HepG2 (cell line): Measurements from ENCODE around the gene PIAS1. TPM values are rescaled to one million over a fixed set of nuclear protein-coding genes. Genes with fewer than 3 reads are reported as not detected.

ENCODE experiments used
- ATAC-seq: fragments of 200-7000 bp; cut with Tn5 transposase; 3 replicates; pipeline ENCODE4 v1.9.1; 2020; ENCODE audit warnings: mild to moderate bottlenecking, moderate library complexity
- BruUV-seq: library from RNA; stranded (reverse); fragments of 400-500 nt; replicated peaks from 2 replicates; lab custom pipeline; 2021; lab: Mats Ljungman, UMichigan
- CTCF ChIA-PET: fragments of 300-600 bp; formaldehyde crosslinking; extraction: SDS; loops from one replicate; lab custom pipeline; 2021; ENCODE audit warnings: low total read pairs, inconsistent platforms, low intra/inter-chr PET ratio; lab: Yijun Ruan, JAX
- POLR2A ChIA-PET: fragments of 350-600 bp; sonication (Branson Sonifier 250); formaldehyde crosslinking; loops from one replicate; lab custom pipeline; 2020; ENCODE audit warnings: antibody characterized with exemption, inconsistent platforms; lab: Yijun Ruan, JAX
- DNase-seq: peaks from one replicate; pipeline ENCODE4 v3.0.0-alpha.2; 2015; ENCODE audit warnings: low spot score
- FAIRE-seq: peaks from 3 replicates; lab custom pipeline; 2011; peaks lifted over from hg19 to GRCh38; lab: Jason Lieb, UNC
- H2AFZ ChIP-seq: one replicate; pipeline ENCODE4 v1.6.1; 2011; ENCODE audit warnings: low read length, inconsistent platforms
- H3K27ac ChIP-seq: fragments of 300-600 bp; 3 replicates; pipeline ENCODE4 v1.8.0; 2011; ENCODE audit warnings: mixed run types, mild to moderate bottlenecking, mixed read lengths, low read length, inconsistent platforms; ENCODE audit not compliant: insufficient read depth; ENCODE audit errors: extremely low read length
- H3K27me3 ChIP-seq, 2 experiments: fragments of 200-600 bp in 1 of 2; 2 replicates in 1 of 2; 3 replicates in 1 of 2; pipeline versions ENCODE4 v1.6.0 to v1.8.0; 2011; ENCODE audit warnings: low read length in 2 of 2, mild to moderate bottlenecking in 2 of 2, moderate library complexity in 2 of 2, inconsistent platforms in 1 of 2; ENCODE audit not compliant: insufficient read depth in 2 of 2, control insufficient read depth in 1 of 2
- H3K36me3 ChIP-seq, 2 experiments: fragments of 200-600 bp in 1 of 2; replicated peaks in 1 of 2; 2 replicates in 1 of 2; 3 replicates in 1 of 2; pipeline versions ENCODE4 v1.5.1 to v1.8.0; 2011; ENCODE audit warnings: low read length in 2 of 2, inconsistent platforms in 1 of 2; ENCODE audit not compliant: insufficient read depth in 2 of 2, control insufficient read depth in 1 of 2
- H3K4me1 ChIP-seq: 2 replicates; pipeline ENCODE4 v1.5.1; 2012; ENCODE audit warnings: low read length, inconsistent platforms; ENCODE audit not compliant: insufficient read depth
- H3K4me2 ChIP-seq: 2 replicates; pipeline ENCODE4 v1.6.0; 2011; ENCODE audit warnings: low read depth, low read length, inconsistent platforms
- H3K4me3 ChIP-seq, 3 experiments: fragments of 200-600 bp in 1 of 3; sonication (generic), shearing (Covaris generic) in 1 of 3; replicated peaks in 1 of 3; 2 replicates each; pipeline ENCODE4 v1.5.1; 2011 to 2016; ENCODE audit warnings: low read length in 3 of 3, inconsistent platforms in 2 of 3, low read depth in 2 of 3, mild to moderate bottlenecking in 2 of 3, control low read depth in 1 of 3, mixed read lengths in 1 of 3; ENCODE audit not compliant: insufficient read depth in 1 of 3
- H3K79me2 ChIP-seq: one replicate; pipeline ENCODE4 v1.6.1; 2011; ENCODE audit warnings: low read length, inconsistent platforms; ENCODE audit not compliant: insufficient read depth
- H3K9ac ChIP-seq: 2 replicates; pipeline ENCODE4 v1.6.0; 2011; ENCODE audit warnings: mild to moderate bottlenecking, low read depth, low read length, inconsistent platforms; ENCODE audit not compliant: insufficient read depth
- H3K9me3 ChIP-seq: 2 replicates; pipeline ENCODE4 v1.5.1; 2012; ENCODE audit warnings: mild to moderate bottlenecking, low read length
- H4K20me1 ChIP-seq: 2 replicates; pipeline ENCODE4 v1.6.0; 2011; ENCODE audit warnings: inconsistent platforms, mild to moderate bottlenecking, low read length, moderate library complexity; ENCODE audit not compliant: insufficient read depth
- ATRX ChIP-seq: sonication (generic); formaldehyde crosslinking; IDR thresholded peaks from 2 replicates; pipeline ENCODE4 v1.4.0; 2020; ENCODE audit warnings: missing genetic modification reagents, borderline replicate concordance
- ELF3 ChIP-seq: IDR thresholded peaks from 2 replicates; pipeline ENCODE4 v1.6.1; 2016; ENCODE audit warnings: missing genetic modification reagents, missing compliant biosample characterization
- GTF2F1 ChIP-seq: fragments of 150-350 bp; IDR thresholded peaks from 2 replicates; pipeline ENCODE4 v1.6.1; 2014; ENCODE audit warnings: low read length
- HINFP ChIP-seq: sonication (generic); formaldehyde crosslinking; IDR thresholded peaks from 2 replicates; pipeline ENCODE4 v1.4.0; 2020; ENCODE audit warnings: low read depth, mild to moderate bottlenecking, missing genetic modification reagents
- HNF4A ChIP-seq: sonication (generic); formaldehyde crosslinking; IDR thresholded peaks from 2 replicates; pipeline ENCODE4 v1.4.0; 2020; ENCODE audit warnings: missing genetic modification reagents
- HNF4G ChIP-seq, 2 experiments: sonication (generic) in 1 of 2; formaldehyde crosslinking in 1 of 2; IDR thresholded peaks; 2 replicates each; pipeline versions ENCODE4 v1.4.0 to v1.6.1; 2011 to 2020; ENCODE audit warnings: borderline replicate concordance in 2 of 2, low read depth in 2 of 2, mild to moderate bottlenecking in 2 of 2, low read length in 1 of 2, missing genetic modification reagents in 1 of 2, moderate library complexity in 1 of 2
- KLF11 ChIP-seq: IDR thresholded peaks from 2 replicates; pipeline ENCODE4 v1.6.1; 2016; ENCODE audit warnings: missing compliant biosample characterization
- KLF12 ChIP-seq: sonication (generic); formaldehyde crosslinking; IDR thresholded peaks from 2 replicates; pipeline ENCODE4 v1.4.0; 2020; ENCODE audit warnings: missing genetic modification reagents, borderline replicate concordance
- NFE2L2 ChIP-seq: fragments of 150-350 bp; IDR thresholded peaks from 2 replicates; pipeline ENCODE4 v1.6.1; 2014; ENCODE audit warnings: low read length
- ONECUT2 ChIP-seq: sonication (generic); formaldehyde crosslinking; IDR thresholded peaks from 2 replicates; pipeline ENCODE4 v1.4.0; 2020; ENCODE audit warnings: missing genetic modification reagents
- POLR2AphosphoS5 ChIP-seq: IDR thresholded peaks from 2 replicates; pipeline ENCODE4 v1.6.1; 2012; ENCODE audit warnings: low read depth, low read length
- POLR2G ChIP-seq: fragments of 200-400 bp; formaldehyde crosslinking; IDR thresholded peaks from 2 replicates; pipeline ENCODE4 v1.6.1; 2018; ENCODE audit warnings: mild to moderate bottlenecking, low read depth, low read length, moderate library complexity
- SALL1 ChIP-seq: sonication (generic); formaldehyde crosslinking; IDR thresholded peaks from 2 replicates; pipeline ENCODE4 v1.8.0; 2022; ENCODE audit warnings: mild to moderate bottlenecking, missing genetic modification reagents
- ZNF143 ChIP-seq: sonication (generic); formaldehyde crosslinking; IDR thresholded peaks from 2 replicates; pipeline ENCODE4 v1.4.0; 2020; ENCODE audit warnings: missing genetic modification reagents
- ZNF30 ChIP-seq: sonication (generic); formaldehyde crosslinking; IDR thresholded peaks from 2 replicates; pipeline ENCODE4 v1.5.0; 2020; ENCODE audit warnings: mild to moderate bottlenecking, missing genetic modification reagents
- ZNF460 ChIP-seq: sonication (generic); formaldehyde crosslinking; IDR thresholded peaks from 2 replicates; pipeline ENCODE4 v1.5.1; 2020; ENCODE audit warnings: missing genetic modification reagents, mild to moderate bottlenecking, borderline replicate concordance
- ZNF614 ChIP-seq: IDR thresholded peaks from 2 replicates; pipeline ENCODE4 v1.6.1; 2018; ENCODE audit warnings: missing biosample characterization, missing genetic modification reagents, inconsistent platforms, borderline replicate concordance
- ZNF737 ChIP-seq: sonication (generic); formaldehyde crosslinking; IDR thresholded peaks from 2 replicates; pipeline ENCODE4 v1.5.0; 2020; ENCODE audit warnings: missing genetic modification reagents, mild to moderate bottlenecking, borderline replicate concordance
- ZSCAN12 ChIP-seq: sonication (generic); formaldehyde crosslinking; IDR thresholded peaks from 2 replicates; pipeline ENCODE4 v1.9.0; 2021; ENCODE audit warnings: mild to moderate bottlenecking, missing genetic modification reagents
- WGBS: methylation state at CpG from one replicate; pipeline ENCODE4 v1.1.6; 2017; ENCODE audit warnings: low lambda C conversion rate; 5-methylcytosine and 5-hydroxymethylcytosine counted together
- in situ Hi-C: cut with HindIII; loops from 2 replicates; pipeline ENCODE4 v1.10.0; 2017; ENCODE audit warnings: low pct_unique_long_range_greater_than_20kb; ENCODE audit not compliant: extremely low pct_ligation_motif_present
- intact Hi-C: fragments of 100-400 bp; cut with micrococcal nuclease; formaldehyde crosslinking; loops from one replicate; pipeline ENCODE4 v1.10.0; 2022; ENCODE audit not compliant: unreplicated experiment
- polyA plus RNA-seq, 8 experiments: library from polyadenylated mRNA; depleted of rRNA in 3 of 8; stranded (reverse) in 7 of 8; unstranded in 1 of 8; fragments of >200 nt; fragmentation: Illumina TruSeq in 4 of 8; extraction: Trizol in 4 of 8; gene quantifications; 2 replicates each; pipeline versions ENCODE4 v1.2.1 to v1.2.3, GENCODE V29; 2011 to 2016; ENCODE audit warnings: low read depth in 4 of 8, missing spikeins in 1 of 8, mixed read lengths in 1 of 8; ENCODE audit not compliant: insufficient read depth in 1 of 8
- total RNA-seq, 5 experiments: library from RNA; depleted of rRNA; stranded (reverse); fragments of >200 nt; fragmentation: Illumina TruSeq; extraction: Trizol; gene quantifications; 2 replicates each; pipeline ENCODE4 v1.2.3, GENCODE V29; 2016; ENCODE audit warnings: low read depth in 1 of 5

The PIAS1 gene
- total and polyA plus RNA-seq, 2 of the 13 experiments (the other 11 are each of a cell fraction or from before 2014, with no cell fraction given): 20.7 to 33.7 TPM

GRCh38 chr15:68192117-68192516 lies 138.0 kb downstream of the PIAS1 start:
- Histone ChIP-seq H3K27me3 (no peaks in the 10 kb centered on the region), H3K27ac (no peak overlapping the region), H3K4me3 (no peak overlapping the region), H3K9me3 (no peaks in the 10 kb centered on the region)
- ATAC-seq: peak; percentile 48
- no TSS peak for BruUV-seq
- TF ChIP-seq ZSCAN12 (no peak), ZNF737 (CRISPR knock-in tag) (no peak), HINFP (CRISPR knock-in tag) (no peak), SALL1 (CRISPR knock-in tag) (no peak), KLF12 (no peak), ZNF614 (CRISPR knock-in tag) (no peak), ZNF460 (CRISPR knock-in tag) (no peak), POLR2AphosphoS5 (peak; percentile 22; the same call in 1 of the 2 replicates), HNF4A (CRISPR knock-in tag) (peak; percentile 17; the same call in 1 of the 2 replicates), ZNF143 (CRISPR knock-in tag) (no peak), POLR2G (0 out of 2 replicates have a peak, but pooled peaks have one; percentile 7), ELF3 (CRISPR knock-in tag) (no peak), ONECUT2 (CRISPR knock-in tag) (no peak), ZNF30 (CRISPR knock-in tag) (no peak), NFE2L2 (no peak), HNF4G (IDR thresholded peaks at IDR 0.05; ENCODE audit: borderline replicate concordance, low read depth, low read length) (0 out of 2 replicates have a peak, but pooled peaks have one; percentile 26), HNF4G (CRISPR knock-in tag; IDR thresholded peaks at IDR 0.05; ENCODE audit: borderline replicate concordance, low read depth) (no peak), ATRX (no peak), KLF11 (CRISPR knock-in tag) (no peak), GTF2F1 (no peak)
- TF ChIP-seq, all 625 proteins: peak for 4
- Histone ChIP-seq H3K9ac (no peak overlapping the region), H3K4me1 (peaks cover 16% of the 10 kb centered on the region), H4K20me1 (no peaks in the 10 kb centered on the region), H3K36me3 (peaks cover 9 to 20% of the 10 kb centered on the region in 2 experiments; a peak in 3 of 5 replicates), H3K79me2 (no peaks in the 10 kb centered on the region), H3K4me2 (no peak overlapping the region), H2AFZ (no peak overlapping the region)
- in situ Hi-C loops: no loop called here
- intact Hi-C loops: no loop called here
- ChIA-PET POLR2A (no interaction called here), CTCF (no interaction called here)
- WGBS: 80% methylated on average over 4 of the region's 4 CpGs
- FAIRE-seq (no peak), DNase-seq (peak; percentile 10)
